HG03378 (cell line): Measurements from ENCODE around the gene GTF2H2C.
"Not testable (repeated sequence)": the region's sequence is repeated elsewhere in the genome, so short reads cannot be mapped to it uniquely, and the experiment has no call there.

Experiments
- ATAC-seq: cut with Tn5 transposase; IDR thresholded peaks from one replicate; pipeline ENCODE4 v1.9.1; 2021; ENCODE audit warnings: mild to moderate bottlenecking, moderate library complexity; ENCODE audit not compliant: unreplicated experiment

GTF2H2C gene

DNA sequence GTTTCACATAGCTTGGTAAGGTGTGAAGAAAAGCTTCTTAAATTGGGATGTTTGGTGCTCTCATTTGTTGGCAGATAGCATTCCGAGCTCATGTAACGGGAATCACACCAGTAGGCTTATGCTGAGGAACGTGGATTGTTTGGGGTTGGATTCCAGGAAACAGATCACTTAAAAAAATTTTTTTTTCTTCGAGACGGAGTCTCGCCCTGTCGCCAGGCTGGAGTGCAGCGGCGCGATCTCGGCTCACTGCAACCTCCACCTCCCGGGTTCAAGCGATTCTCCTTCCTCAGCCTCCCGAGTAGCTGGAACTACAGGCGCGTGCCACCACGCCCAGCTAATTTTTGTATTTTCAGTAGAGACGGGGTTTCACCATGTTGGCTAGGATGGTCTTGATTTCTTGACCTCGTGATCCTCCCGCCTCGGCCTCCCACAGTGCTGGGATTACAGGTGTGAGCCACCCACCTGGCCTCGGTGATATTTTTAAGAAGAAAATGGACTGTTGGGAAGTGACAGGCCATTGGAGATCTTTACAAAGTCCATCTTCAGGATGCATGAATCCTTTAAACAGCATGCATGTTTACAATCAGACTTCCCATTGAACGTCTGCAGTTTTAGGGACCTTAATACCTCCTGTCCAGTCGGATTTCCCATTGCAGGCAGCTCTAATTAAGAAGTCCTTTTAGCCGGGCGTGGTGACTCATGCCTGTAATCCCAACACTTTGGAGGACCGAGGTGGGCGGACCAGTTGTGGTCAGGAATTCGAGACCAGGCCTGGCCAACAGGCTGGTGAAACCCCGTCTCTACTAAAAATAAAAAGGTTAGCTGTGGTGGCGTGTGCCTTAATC, 818 bp downstream of the GTF2H2C start:
- not testable (repeated sequence) for ATAC-seq

DNA sequence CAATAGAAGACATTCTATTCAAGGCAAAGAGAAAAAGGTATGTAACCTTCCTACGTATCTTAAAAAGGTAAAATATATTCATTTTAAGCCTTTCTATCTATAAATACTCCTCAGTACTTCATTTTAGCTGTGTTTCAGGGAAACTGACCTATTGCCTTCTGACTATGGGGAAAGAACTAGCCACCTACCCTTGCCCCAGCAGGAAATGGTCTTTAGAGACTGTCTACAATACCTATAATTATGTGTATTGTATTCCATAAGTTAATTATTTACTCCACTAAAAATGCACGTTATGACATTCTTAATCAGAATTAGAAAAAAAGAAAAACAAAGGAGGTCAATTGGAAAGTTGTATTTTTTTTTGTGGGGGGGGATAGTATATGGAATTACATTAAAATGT, 6.2 kb downstream of the GTF2H2C start:
- not testable (repeated sequence) for ATAC-seq

DNA sequence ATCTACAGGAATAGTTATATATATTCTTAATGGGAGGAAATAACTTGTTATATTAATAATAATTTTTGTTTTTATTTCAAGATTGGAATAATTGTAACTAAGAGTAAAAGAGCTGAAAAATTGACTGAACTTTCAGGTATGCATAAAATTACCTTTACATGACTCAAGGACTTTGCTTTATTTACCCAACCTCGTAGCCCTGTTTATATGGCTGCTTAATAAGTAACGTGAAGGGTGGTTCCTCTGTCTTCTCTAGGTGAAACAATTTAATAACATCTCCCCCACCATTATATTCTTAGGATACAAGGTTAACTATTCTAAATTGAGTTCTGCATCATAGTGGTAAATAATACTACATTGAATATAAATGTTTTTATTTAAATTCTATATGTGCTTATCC, 8.1 kb downstream of the GTF2H2C start:
- ATAC-seq, result not testable (repeated sequence)

DNA sequence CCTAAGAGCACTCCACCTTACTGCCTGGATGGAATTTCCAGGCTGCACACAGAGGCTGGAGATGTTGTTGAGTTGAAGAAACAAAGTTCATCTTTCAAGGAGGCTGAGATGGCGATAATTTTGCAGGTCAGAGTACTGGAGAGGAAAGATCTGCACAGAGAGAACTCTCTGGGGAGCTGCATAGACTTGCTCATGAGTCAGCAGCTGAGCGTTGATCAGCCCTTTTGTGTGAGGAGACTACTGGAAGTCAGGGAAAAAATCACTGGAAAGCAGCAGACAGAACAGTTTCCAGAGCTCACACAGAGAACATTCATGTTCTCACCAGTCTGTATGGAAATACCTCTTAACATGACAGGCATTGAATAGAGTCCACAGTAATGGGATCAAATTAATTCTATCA, 23.4 kb downstream of the GTF2H2C start:
- ATAC-seq, result not testable (repeated sequence)

DNA sequence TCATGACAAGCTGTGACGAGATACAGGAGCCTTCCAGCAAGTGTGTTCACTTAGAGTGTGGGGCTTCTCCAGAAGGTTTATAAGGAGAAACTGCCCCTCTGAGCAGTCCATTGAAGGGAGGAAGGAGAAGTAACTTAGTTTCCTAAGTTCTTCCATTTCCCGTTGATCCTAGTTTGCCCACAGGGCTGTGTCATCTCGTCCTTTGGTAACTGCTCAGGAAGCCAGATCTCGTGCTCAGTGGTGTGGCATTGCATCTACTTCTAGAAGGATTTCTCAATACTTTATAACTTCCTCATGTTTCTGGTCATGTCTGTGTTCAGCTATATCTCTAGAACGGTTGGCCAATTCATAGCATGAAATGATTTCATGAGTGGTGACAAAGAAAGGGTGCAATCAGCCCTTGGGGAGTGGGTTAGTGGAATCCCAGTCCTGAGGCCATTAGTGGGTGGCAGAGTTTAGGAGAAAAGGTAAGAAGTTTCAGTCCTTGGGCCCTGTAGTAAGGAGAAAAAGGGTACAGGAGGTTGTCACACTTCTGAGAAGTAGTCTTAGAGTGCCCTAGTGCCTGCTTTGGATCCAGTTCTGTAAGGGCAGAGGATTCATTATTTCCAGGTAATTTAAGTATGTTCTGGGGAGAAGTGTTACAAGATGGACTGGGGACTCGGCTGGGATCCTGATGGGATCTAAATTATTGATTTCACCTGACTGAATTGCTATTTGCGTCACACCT, 36.3 kb downstream of the GTF2H2C start:
- not testable (repeated sequence) for ATAC-seq

DNA sequence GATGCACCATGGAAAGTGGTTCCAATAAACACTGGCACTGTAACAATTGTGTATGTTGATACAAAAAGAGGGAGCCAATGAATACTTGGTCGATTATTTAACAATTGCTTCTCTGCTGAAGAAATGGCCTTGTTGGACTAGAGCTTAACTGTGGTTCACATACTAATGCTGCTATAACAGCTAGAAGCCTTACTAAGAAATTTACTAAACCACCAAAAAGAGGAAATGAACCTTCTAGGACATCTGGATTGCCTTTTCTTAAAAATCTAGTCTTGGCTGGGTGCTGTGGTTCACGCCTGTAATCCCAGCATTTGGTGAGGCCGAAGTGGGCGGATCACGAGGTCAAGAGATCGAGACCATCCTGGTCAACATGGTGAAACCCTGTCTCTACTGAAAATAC, 42.0 kb downstream of the GTF2H2C start:
- ATAC-seq, result peak; percentile 82

DNA sequence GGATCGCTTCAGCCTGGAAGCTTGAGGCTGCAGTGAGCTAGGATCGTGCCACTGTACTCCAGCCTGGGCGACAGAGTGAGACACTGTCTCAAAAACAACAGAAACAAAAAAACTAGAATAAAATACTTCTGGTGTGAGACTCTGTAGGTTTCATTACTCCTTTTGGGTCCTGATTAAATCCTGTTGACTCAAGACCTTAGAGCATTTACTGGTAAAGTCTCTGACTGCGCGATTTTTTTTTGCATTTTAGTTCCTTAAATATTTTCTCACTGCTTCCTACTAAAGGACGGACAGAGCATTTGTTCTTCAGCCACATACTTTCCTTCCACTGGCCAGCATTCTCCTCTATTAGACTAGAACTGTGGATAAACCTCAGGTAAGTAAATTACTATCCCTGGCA, 46.8 kb downstream of the GTF2H2C start:
- not testable (repeated sequence) for ATAC-seq

DNA sequence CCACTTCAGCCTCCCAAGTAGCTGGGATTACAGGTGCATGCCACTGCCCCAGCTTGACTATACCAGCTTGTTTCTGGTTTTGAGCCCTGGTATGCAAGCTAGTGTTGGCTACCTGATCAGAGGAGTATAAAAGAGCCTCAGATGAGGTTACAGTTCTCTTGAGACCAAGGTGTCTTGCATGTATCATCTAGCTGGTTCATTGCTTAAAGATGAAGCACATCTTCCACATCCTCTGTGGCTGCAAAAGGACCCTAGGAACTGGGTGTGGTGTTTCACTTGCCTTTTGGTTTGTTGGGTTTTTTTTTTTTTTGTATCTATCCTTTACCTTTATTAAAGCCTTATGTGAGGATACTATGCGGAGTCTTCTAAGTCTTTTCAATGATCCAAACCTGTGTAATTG, 47.8 kb downstream of the GTF2H2C start:
- not testable (repeated sequence) for ATAC-seq

DNA sequence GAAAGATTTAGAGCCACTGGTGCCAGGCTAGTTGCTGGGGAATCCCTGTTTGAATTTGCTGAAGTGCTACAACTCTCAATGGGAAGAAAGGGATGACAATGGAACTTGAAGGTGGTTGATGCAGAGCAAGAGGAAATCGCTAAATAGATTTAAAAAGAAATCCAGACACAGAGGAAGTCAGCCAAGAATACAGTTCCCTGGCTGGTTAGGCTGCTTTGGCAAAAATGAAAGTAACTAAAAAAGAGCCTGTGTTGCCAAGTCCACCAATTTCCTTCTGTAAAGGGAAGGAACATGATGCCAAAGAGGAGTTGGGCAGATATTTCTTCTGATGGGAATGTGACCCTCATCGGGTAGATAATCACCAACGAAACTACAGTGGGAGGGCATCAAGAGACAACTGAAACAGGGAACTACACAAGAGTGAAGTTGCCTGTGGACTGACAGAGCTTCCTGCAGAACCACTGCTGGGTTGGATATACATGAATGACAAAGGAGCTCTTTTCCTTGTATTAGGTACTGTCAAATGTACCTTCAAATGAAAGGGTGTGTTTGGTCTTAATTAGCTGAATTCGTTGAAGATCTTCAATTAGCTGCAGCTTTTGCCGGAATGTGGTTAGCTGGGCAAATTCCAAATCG, 49.0 kb downstream of the GTF2H2C start:
- ATAC-seq, result not testable (repeated sequence)

DNA sequence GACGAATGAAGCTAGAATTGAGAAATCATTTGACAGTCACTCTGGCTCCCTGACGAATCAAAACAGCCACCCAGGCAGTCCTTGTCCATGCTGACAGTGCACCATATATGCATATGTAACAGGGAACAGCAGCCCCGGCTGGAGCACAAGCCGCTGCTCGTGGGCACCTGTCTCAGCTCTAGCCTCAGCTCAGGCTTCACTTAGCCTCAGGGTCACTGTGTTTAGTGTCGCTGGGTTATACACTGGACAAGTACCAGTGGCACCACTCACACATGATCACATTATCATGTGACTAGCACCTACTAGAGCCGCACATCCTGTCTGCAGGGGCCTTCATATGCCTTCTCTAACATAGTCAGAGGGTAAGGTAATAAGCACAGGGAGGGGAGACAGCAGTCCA, 54.9 kb downstream of the GTF2H2C start:
- ATAC-seq, result not testable (repeated sequence)

DNA sequence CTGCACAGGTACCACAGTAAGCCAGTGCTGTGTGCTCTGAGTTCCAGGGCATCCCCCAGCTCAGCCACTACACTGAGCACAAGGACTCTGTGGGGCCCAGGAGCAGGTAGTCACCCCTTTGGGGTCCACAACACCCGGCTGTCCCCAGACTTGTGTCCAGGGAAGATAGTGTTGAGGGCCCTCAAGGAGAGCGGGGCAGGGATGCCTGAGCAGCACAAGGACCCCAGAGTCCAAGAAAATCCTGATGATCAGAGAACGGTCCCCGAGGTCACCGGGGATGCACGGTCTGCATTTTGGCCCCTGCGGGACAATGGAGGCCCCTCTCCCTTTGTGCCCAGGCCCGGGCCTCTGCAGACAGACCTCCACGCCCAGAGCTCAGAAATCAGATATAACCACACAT, 71.9 kb downstream of the GTF2H2C start:
- not testable (repeated sequence) for ATAC-seq
